ENCODE data around the gene OPRL1.

Gene OPRL1

DNA sequence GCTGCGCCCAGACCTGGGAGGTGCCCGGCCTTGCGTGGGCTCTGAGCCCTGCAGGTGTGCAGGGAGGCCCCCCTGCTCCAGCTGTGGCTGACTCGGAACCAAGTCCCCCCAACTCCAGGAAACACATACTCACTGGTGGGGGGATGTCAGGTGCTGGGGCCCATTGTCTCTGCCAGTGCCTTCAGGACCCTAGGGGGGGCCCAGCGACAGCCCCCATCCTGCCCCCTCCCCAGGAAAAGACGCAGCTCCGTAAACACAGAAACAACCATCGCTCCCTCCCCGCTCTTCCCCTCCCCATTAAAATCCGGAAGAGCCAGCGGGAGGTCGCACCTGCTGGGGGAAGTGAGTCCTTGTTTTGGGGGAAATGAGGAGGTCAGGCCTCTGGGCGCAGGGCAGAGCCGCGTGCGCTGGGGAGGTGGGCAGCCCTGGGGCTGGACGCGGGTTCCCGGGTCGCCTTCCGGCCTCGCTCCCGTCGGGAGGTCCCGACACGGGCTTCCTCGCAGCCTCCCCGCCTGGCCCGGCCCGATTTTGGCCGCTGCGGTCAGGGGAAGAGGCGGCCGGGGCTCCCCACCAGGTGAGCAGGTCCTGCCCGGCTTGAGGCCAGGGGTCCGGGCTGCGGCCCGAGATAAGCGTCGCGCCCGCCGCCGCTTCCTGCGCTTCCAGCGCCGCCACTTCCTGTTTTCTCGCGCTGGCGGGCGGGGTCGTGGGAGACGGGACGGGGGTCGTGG is 37.7 kb upstream of the OPRL1 start:
- DNase-seq = no peak

DNA sequence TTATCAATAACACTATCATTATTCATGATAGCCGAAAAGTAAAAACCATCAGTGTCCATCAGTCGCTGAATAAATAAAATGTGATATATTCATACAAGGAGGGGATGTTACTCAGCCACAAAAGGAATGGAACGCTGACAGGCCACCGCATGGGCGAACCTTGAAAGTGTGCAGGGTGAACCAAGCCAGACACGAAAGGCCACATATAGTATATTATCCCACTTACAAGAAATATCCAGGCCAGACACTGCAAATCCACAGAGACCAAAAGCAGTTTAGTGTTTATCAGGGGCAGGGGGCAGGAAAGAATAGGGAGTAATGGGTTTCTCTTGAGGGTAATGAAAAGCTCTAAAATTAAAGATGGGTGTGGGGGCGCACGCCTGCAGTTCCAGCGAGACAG is 36.1 kb upstream of the OPRL1 start:
- DNase-seq = no peak

GRCh38 chr20:64044484-64045247 is 35.2 kb upstream of the OPRL1 start:
- DNase-seq = no peak

DNA sequence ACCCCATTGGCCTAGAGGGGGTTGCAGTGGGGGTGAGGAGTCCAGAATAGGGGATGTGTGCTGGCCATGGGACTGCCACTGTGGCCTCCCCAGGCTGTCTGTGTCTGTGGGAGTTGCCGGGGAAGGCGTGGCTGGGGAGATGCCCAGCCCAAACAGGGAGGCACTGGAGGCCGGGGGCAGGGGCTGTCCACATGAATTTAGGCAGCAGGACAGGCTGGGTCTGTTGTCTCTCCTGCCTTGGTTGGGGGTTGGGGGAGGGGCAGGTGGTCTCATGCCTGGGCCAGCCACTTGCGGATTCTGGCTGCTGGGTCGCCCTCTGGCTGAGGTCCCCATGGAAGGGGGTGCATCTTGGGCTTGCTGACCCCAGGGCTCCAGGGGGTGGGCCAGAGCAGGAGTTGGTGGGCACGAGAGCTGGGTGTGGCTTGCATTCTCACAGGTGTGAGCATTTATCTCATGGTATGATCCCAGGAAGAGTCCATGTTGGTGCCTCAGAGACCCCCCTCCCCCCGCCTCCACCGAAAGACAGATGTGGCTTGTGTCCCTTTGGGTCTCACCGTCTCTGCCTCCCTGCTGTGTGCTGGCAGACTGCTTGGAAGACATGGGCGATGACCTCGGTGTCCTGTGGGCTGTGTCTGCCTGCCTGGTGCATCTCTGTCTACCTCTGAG is 34.4 kb upstream of the OPRL1 start:
- no peak for DNase-seq

DNA sequence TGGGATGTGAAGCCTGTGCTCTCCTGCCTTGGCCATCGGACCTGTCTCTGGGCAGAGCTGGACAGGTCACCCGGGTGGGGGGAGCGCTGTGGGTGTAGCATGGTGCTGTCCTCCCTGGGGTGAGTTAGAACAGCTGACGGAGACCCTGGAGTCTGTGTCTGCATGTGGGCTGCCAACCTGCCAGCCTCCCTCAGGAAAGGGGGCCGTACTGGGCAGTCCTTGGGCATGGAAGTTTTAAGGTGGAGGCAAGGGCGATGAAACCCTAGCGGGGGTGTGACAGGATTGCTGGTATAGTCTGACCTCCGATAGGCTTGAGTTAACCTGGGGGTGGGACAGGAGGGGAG is 32.9 kb upstream of the OPRL1 start:
- no peak for DNase-seq

DNA sequence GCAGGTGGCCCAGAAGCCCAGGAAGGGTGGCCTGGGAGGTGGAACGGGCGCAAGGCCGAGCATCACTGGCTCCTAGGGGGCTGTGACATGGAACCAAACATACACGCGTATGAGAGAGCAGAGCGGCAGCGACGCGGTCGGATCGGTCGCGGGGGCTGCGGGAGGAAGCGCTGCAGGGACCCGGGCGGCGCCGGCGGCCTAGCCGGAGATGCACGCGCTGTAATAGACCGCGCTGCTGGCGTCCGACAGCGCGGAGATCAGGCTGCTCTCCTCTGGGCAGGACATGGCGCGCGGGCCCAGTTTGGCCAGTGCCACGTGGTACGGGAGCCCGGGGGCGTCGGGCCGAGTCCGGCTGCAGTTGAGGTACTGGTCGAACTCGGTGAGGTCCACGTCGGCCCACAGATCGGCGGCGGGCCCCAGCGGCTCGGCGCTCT is 31.9 kb upstream of the OPRL1 start:
- no peak for DNase-seq

DNA sequence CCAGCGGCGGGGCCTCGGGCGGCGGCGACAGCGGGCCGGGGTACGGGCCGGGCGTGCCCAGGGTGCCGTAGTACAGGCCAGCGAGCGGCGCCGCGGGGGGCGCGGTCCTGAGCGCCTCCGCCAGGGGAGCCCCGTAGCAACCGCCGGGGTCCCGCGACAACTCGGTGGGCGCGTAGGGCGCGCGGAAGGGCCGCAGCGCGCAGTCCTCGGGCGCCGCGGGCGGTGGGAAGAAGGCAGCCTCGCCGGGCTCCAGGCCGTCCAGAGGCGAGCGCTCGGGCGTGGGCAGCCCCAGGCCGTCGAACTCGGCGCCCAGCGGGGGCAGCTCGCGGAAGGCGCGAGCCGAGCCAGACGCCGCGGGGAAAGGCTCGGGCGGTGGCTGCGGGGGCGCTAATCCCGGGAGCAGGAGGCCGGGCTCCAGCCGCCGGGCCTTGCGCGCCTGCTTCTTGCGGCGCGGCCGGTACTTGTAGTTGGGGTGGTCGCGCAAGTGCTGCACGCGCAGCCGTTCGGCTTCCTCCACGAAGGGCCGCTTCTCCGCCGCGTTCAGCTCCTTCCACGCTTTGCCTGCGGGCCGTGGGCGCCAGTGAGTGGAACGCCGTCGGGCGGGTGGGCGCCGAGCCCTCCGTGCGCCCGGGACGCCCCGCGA is 31.4 kb upstream of the OPRL1 start:
- no peak for DNase-seq

DNA sequence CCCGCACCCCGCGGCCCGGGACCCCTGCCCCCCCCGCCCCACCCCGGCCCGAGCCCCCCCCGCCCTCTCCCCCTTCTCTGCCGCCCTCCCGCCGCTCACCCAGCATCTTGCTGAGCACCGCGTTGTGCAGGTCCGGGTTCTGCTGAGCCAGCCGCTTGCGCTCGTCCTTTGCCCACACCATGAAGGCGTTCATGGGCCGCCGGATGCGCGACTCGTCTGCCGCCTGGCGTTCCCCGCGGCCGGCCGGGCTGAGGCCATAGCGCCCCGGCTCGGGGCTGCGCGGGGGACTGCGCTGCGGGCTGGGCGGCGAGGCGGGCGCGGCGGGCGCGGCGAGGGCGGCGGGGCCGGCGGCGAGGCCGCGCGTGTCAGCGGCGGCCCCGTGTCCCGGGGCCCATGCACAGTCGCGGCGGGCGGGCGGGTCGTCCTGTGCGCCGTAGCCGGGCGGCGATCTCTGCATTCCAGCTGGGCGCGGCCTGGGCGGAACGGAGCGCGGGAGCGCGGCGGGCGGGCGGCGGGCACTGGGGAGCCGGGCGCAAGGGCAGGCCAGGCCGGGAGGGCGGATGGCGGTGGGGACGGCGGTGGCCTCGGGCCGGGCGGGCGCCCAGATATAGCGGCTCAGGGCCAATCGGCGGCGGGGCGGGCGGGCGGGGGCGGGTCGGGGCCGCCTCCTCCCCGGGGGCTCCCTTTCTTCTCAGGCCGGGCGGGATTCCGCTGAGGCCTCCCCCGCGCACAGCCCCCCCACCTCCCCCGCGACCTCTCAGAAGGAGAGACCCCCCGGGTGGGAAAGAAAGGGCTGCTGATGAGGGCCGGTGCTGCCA is 30.6 kb upstream of the OPRL1 start, which contains the start of gene SOX18:
Gene SOX18 (minus strand): TSS at position 580 of the 818 bp plus-strand sequence. CDS start 123 bp downstream, at position 457.
- DNase-seq = no peak

DNA sequence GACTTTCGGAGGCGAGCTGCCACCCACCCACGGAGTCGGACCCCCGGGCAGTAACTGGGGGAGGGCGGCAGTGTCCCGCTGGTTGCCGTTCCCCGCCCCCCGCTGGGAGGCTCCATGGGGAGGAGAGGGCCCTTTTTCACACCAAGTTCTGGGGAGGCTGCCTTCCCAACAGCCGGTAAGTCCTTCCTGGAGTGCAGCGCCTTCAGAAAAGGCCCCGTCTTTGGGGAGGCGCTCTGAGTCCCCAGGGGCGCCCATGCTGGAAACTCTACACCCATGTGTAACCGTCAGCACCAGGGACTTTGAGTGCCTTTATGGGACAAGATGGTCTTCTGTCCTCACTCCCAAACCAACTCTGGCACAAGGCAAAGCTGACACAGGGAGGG is 30.0 kb upstream of the OPRL1 start:
- DNase-seq = no peak

DNA sequence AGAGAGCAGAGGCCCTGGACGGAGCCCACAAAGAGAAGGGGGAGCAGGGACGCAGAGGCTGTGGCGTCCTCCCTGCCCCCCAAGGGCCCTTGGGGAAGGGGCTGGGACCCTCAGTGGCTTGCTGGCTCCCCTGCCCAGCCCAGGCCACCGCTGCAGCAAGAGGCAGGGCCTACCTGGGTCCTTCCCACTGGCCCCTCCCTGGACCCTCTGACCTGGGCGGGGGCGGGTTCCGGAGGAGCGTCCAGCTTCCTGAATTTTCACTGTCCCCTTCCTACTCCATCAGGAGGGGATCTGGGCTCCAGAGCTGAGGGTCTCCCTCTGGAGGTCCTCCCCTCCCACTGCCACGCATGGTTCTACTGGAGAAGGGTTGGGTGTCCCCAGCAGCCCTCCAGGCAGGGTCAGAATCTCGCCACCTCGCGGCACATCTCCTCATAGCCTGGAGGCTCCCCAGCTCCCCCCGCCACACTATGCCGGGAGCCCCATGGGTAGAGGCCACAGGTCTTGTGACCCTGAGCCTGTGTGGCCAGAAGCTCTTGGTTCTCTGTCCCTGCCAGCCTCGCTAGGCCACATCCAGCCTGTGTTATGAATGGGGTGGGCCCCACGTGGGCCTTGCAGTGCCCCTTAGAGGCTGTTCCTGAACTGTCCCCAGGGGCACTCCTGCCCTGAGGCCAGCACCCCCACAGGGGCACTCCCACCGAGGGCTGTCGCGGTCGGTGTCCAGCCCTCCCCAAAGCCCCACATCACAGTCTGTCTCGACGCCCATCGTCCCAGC is 29.4 kb upstream of the OPRL1 start:
- DNase-seq = no peak

- no peak for DNase-seq
Observed at GRCh38 chr20:64051033-64051452, 28.8 kb upstream of the OPRL1 start.

GRCh38 chr20:64051561-64052325 is 28.1 kb upstream of the OPRL1 start:
- DNase-seq = no peak

DNA sequence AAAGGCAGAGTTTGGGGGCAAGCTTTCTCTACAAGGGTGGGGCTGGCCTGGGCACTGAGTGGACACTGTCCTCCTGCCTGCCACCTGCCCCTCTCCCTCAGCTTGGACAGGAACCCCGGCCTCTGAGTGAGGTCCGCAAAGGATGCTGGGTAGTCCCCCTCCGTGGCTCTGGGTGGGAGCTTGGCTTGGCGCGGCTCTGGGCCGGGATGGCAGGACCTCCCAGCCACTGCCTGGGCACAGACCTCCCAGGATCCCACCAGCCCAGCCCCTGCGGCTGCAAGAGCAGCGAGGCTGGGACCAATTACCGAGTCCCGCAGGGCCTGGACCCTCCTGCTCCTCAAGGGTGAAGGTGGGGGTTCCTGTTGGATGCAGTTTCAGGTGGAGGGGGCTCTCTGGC is 27.6 kb upstream of the OPRL1 start:
- no peak for DNase-seq

GRCh38 chr20:64052987-64053840 is 26.7 kb upstream of the OPRL1 start:
- DNase-seq = no peak

DNA sequence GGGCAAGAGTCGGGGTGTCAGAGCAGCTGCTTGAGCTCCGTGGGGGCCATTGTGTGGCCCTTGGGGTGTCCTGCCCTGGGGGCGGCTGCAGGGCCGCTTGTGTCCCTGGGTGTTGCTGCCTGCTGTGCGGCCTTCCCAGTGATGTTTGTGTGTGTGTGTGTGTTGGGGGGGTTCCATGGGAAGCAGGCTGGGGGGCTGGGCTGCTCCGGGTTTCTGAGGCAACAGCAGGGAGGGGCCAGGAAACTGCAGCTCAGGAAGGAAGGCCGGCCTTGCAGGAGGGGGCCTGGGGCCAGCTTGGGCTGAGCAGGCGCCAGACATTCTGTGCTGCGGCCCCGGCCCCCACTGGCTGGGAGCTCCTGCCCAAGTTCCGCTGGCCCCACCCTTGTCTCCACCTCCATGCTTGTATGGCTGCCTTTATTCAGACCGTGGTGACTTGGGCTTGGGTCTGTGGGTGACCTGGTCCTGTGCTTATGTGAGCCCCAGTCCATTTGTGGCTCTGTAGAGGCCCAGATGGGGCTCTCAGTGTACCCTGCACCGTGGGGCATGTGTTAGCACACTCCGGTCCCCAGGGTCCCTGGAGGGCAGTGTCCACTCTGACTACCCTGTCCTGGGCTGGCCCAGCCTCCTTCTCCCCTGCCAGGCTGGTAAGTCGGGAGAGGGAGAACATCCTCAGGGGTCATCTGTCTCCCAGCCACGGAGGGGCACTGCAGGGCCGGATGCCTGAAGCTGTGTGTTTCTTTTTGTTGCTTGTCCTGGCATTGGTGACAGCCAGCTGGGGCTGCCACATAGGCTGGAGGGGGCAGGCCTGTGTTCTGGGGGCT is 25.8 kb upstream of the OPRL1 start:
- no peak for DNase-seq

DNA sequence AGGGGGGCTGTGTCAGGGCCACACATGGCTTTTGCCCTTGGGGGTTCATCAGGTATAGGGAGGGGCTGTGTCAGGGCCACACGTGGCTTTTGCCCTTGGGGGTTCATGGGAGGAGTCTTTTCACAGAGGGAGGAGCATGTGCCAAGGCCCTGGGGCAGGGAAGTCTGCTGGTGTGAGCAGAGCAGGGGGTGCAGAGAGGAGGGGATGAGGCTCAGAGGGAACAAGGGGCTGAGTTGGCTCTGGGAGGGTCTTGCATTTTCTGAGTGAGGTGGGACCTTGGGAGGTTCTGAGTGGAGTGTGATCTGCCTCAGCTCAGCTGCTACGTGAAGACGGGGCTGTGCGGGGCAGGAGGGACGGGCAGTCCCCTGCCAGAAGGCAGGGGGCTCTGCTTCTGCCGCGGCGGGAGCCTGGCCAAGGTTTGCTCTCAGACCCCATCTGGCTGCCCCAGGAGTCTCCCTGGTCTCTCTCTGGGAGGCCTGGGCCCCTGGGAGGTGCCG is 24.4 kb upstream of the OPRL1 start:
- DNase-seq = no peak

DNA sequence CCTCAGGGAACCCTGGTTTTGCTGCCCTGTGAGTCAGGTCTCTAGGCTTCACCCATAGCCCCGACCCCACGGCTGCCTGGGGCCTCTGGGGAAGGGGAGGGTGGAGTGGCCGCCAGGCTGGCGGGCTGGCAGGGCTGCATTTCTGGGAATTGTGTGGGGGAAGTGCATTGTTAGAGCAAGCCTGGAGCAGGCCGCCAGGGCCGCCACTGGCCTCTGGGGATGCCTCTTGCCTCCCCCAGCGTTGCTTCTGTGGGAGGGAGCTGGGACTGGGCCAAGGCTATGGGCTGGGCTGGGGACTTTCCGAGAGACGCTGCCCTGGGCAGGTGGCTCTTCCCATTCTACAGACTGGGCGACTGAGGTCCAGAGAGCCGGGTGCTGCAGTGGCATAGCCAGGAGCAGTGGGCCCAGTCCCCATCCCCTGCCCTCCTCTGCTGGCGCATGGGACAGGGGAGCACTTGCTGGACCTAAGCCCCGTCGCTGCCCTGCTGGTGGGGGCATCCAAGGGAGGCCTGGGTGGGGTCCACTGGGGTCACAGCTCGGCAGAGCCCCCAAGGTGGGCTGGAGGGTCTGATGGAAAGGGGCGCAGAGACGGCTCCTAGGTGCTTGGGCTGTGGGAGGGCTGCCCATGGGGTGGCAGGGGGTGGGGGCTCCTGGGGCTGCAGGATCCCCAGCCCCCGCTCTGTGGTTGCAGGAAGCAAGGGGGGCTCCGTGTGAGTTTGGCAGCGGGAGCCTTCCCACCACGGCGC is 23.8 kb upstream of the OPRL1 start:
- no peak for DNase-seq

DNA sequence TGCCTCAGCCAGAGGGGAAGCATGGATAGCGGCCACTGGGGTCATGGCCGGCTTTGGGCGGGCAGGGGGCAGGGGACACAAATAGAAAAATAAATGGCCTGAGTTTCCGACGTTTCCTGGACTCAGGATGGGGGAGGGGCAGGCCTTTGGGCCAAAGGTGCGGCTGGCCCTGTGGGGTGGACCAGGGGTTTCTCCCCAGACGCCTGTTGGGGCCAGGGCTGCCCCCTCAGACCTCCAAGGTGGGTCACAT is 23.3 kb upstream of the OPRL1 start:
- DNase-seq = no peak

Measured in hippocampal formation (tissue), 2 donors.